ENCODE measurements around the gene PRKG1.

- TF ChIP-seq CTCF (IDR thresholded peaks at IDR 0.05) (no peak), POLR2A (IDR thresholded peaks at IDR 0.05; ENCODE audit: low read depth) (no peak)
Observed at GRCh38 chr10:51651063-51651462, 576.8 kb downstream of the PRKG1 start.

Measured in esophagus muscularis mucosa (tissue), 3 donors.